Measurements from ENCODE around the gene CAPN9. TPM values are rescaled to one million over a fixed set of nuclear protein-coding genes. Genes with fewer than 3 reads are reported as not detected.
"Not testable (repeated sequence)": the region's sequence is repeated elsewhere in the genome, so short reads cannot be mapped to it uniquely, and the experiment has no call there.

CAPN9 gene
- 3.1 and 3.7 TPM in 2 replicates for total RNA-seq
- polyA plus RNA-seq: 0.68 and 0.98 TPM in 2 replicates

- no peak within 1 kb of the TSS for H3K4me2 ChIP-seq
- H3K9me2 ChIP-seq (replicated peaks; ENCODE audit: insufficient read depth): no peaks in the 10 kb centered on the region
- H3K79me2 ChIP-seq: no peaks in the 10 kb centered on the region
- no peak within 1 kb of the TSS for H3K4me3 ChIP-seq
- peak within 1 kb of the TSS; percentile 72 for H3K27ac ChIP-seq
- H4K20me1 ChIP-seq (ENCODE audit: insufficient read depth, poor library complexity, severe bottlenecking): no peaks in the 10 kb centered on the region
- H3K27me3 ChIP-seq: no peaks in the 10 kb centered on the region
- no peak for TF ChIP-seq CTCF (IDR thresholded peaks at IDR 0.05; ENCODE audit: poor library complexity)
- TF ChIP-seq EZH2 (IDR thresholded peaks at IDR 0.05; ENCODE audit: borderline replicate concordance): no peak
- no peak for TF ChIP-seq EZH2phosphoT487 (IDR thresholded peaks at IDR 0.05; ENCODE audit: low read depth, severe bottlenecking, unreplicated experiment)
- 70% methylated on average over 14 of the region's 14 CpGs for WGBS (ENCODE audit: low lambda C conversion rate, missing lambda C conversion rate)
- no peak within 1 kb of the TSS for H2AFZ ChIP-seq
- DNase-seq (ENCODE audit: low spot score): no peak
- H3K9me3 ChIP-seq (ENCODE audit: low read depth): no peaks in the 10 kb centered on the region
- H3K36me3 ChIP-seq (replicated peaks; ENCODE audit: insufficient read depth, low read depth): no peaks in the 10 kb centered on the region
- peaks cover 58% of the 10 kb centered on the region for H3K4me1 ChIP-seq (ENCODE audit: insufficient read depth)
Observed at GRCh38 chr1:230747127-230747730, at the start of gene CAPN9. TSS of gene CAPN9 (plus strand) at chr1:230747388. CDS start at chr1:230747497, 109 bp downstream.

GRCh38 chr1:230698130-230698529 is 49.1 kb upstream of the CAPN9 start:
- no peaks in the 10 kb centered on the region for H3K9me2 ChIP-seq (replicated peaks; ENCODE audit: insufficient read depth)
- H2AFZ ChIP-seq: no peak overlapping the region
- no peaks in the 10 kb centered on the region for H4K20me1 ChIP-seq (ENCODE audit: insufficient read depth, poor library complexity, severe bottlenecking)
- 95% methylated on average over 14 of the region's 14 CpGs for WGBS (ENCODE audit: low lambda C conversion rate, missing lambda C conversion rate)
- no peaks in the 10 kb centered on the region for H3K27me3 ChIP-seq
- no peak overlapping the region for H3K27ac ChIP-seq
- no peaks in the 10 kb centered on the region for H3K9me3 ChIP-seq (ENCODE audit: low read depth)
- H3K79me2 ChIP-seq: no peaks in the 10 kb centered on the region
- H3K4me1 ChIP-seq (ENCODE audit: insufficient read depth): peaks cover 8% of the 10 kb centered on the region
- H3K4me3 ChIP-seq: no peak overlapping the region
- H3K4me2 ChIP-seq: no peak overlapping the region
- no peaks in the 10 kb centered on the region for H3K36me3 ChIP-seq (replicated peaks; ENCODE audit: insufficient read depth, low read depth)
- no peak for TF ChIP-seq EZH2 (IDR thresholded peaks at IDR 0.05; ENCODE audit: borderline replicate concordance)
- TF ChIP-seq EZH2phosphoT487 (IDR thresholded peaks at IDR 0.05; ENCODE audit: low read depth, severe bottlenecking, unreplicated experiment): no peak
- no peak for DNase-seq (ENCODE audit: low spot score)

GRCh38 chr1:230698964-230699363 is 48.2 kb upstream of the CAPN9 start:
- DNase-seq (ENCODE audit: low spot score); H3K36me3 ChIP-seq (replicated peaks; ENCODE audit: insufficient read depth, low read depth); H3K4me2 ChIP-seq; H3K4me3 ChIP-seq; H2AFZ ChIP-seq; H3K4me1 ChIP-seq (ENCODE audit: insufficient read depth); H3K27ac ChIP-seq; H3K9me2 ChIP-seq (replicated peaks; ENCODE audit: insufficient read depth); H3K9me3 ChIP-seq (ENCODE audit: low read depth); H3K79me2 ChIP-seq; H4K20me1 ChIP-seq (ENCODE audit: insufficient read depth, poor library complexity, severe bottlenecking); H3K27me3 ChIP-seq: not testable (repeated sequence)

GRCh38 chr1:230699716-230700115 is 47.5 kb upstream of the CAPN9 start:
- no peak for TF ChIP-seq EZH2 (IDR thresholded peaks at IDR 0.05; ENCODE audit: borderline replicate concordance)
- no peak for TF ChIP-seq EZH2phosphoT487 (IDR thresholded peaks at IDR 0.05; ENCODE audit: low read depth, severe bottlenecking, unreplicated experiment)
- TF ChIP-seq CTCF (IDR thresholded peaks at IDR 0.05; ENCODE audit: poor library complexity): no peak
- no peak for DNase-seq (ENCODE audit: low spot score)
- Histone ChIP-seq H3K4me1 (ENCODE audit: insufficient read depth) (peaks cover 9% of the 10 kb centered on the region), H3K9me3 (ENCODE audit: low read depth) (no peaks in the 10 kb centered on the region), H3K9me2 (replicated peaks; ENCODE audit: insufficient read depth) (no peaks in the 10 kb centered on the region), H3K79me2 (no peaks in the 10 kb centered on the region), H3K27ac (no peak overlapping the region), H3K36me3 (replicated peaks; ENCODE audit: insufficient read depth, low read depth) (no peaks in the 10 kb centered on the region), H3K4me3 (no peak overlapping the region), H3K27me3 (no peaks in the 10 kb centered on the region), H3K4me2 (no peak overlapping the region), H4K20me1 (ENCODE audit: insufficient read depth, poor library complexity, severe bottlenecking) (no peaks in the 10 kb centered on the region), H2AFZ (no peak overlapping the region)
- WGBS (ENCODE audit: low lambda C conversion rate, missing lambda C conversion rate): 97% methylated on average over 1 of the region's 1 CpG

Data from hepatocyte (in vitro differentiated cells).